Panc1 (cell line): ENCODE measurements around the gene RIPOR3.

Experiments used
- CTCF ChIP-seq: fragments of 450-650 bp; IDR thresholded peaks from 2 replicates; pipeline ENCODE4 v1.5.1; 2017; ENCODE audit warnings: mild to moderate bottlenecking
- POLR2AphosphoS5 ChIP-seq: IDR thresholded peaks from 2 replicates; pipeline ENCODE4 v1.6.1; 2012; ENCODE audit warnings: mild to moderate bottlenecking, low read depth, low read length, moderate library complexity
- REST ChIP-seq, 2 experiments: IDR thresholded peaks; 2 replicates each; pipeline ENCODE4 v1.6.1; 2011 to 2012; ENCODE audit warnings: low read depth in 2 of 2, control low read depth in 1 of 2, low read length in 1 of 2, mild to moderate bottlenecking in 1 of 2, moderate library complexity in 1 of 2; ENCODE audit not compliant: insufficient read depth in 1 of 2
- SIN3A ChIP-seq: IDR thresholded peaks from 2 replicates; pipeline ENCODE4 v1.6.1; 2012; ENCODE audit warnings: low read depth, mild to moderate bottlenecking, low read length, moderate library complexity, borderline replicate concordance; ENCODE audit not compliant: insufficient read depth
- TCF7L2 ChIP-seq: IDR thresholded peaks from 2 replicates; pipeline ENCODE4 v1.6.1; 2011; ENCODE audit warnings: mild to moderate bottlenecking, low read depth, low read length, inconsistent platforms

GRCh38 chr20:50722424-50723155 lies 31.2 kb upstream of the RIPOR3 start:
- TF ChIP-seq CTCF (no peak), POLR2AphosphoS5 (no peak), TCF7L2 (no peak), SIN3A (no peak), REST (IDR thresholded peaks at IDR 0.05; ENCODE audit: insufficient read depth in 1 of 2, low read depth in 2 of 2, low read length in 1 of 2) (no peak)
